ENCODE data around the gene ZMYM2.

Gene ZMYM2

GRCh38 chr13:20132052-20132634, 173.6 kb downstream of the ZMYM2 start:
- Histone ChIP-seq H3K4me3 (replicated peaks; ENCODE audit: low read depth, low read length) (no peak overlapping the region), H3K27me3 (replicated peaks; ENCODE audit: control insufficient read depth, insufficient read depth, low read length) (0 out of 2 replicates have a peak, but pooled peaks cover 1% of the 10 kb centered on the region), H3K36me3 (ENCODE audit: control insufficient read depth, insufficient read depth, low read length) (no peaks in the 10 kb centered on the region)
- TF ChIP-seq CTCF (IDR thresholded peaks at IDR 0.05; ENCODE audit: insufficient read depth, low read length, poor library complexity, severe bottlenecking) = no peak
- no peak for DNase-seq (ENCODE audit: extremely low read depth, insufficient read length)

GRCh38 chr13:20134732-20135131, 176.2 kb downstream of the ZMYM2 start:
- TF ChIP-seq CTCF (IDR thresholded peaks at IDR 0.05; ENCODE audit: insufficient read depth, low read length, poor library complexity, severe bottlenecking) = no peak
- no peak for DNase-seq (ENCODE audit: extremely low read depth, insufficient read length)
- Histone ChIP-seq H3K36me3 (ENCODE audit: control insufficient read depth, insufficient read depth, low read length) (no peaks in the 10 kb centered on the region), H3K4me3 (replicated peaks; ENCODE audit: low read depth, low read length) (no peak overlapping the region), H3K27me3 (replicated peaks; ENCODE audit: control insufficient read depth, insufficient read depth, low read length) (no peaks in the 10 kb centered on the region)

- DNase-seq (ENCODE audit: extremely low read depth, insufficient read length) = peak; percentile 51
- H3K4me3 ChIP-seq (replicated peaks; ENCODE audit: low read depth, low read length) = no peak overlapping the region
Measured at GRCh38 chr13:20136781-20137703, 178.5 kb downstream of the ZMYM2 start.

GRCh38 chr13:20137875-20138274, 179.3 kb downstream of the ZMYM2 start:
- no peaks in the 10 kb centered on the region for H3K36me3 ChIP-seq (ENCODE audit: control insufficient read depth, insufficient read depth, low read length)
- no peak for DNase-seq (ENCODE audit: extremely low read depth, insufficient read length)
- H3K4me3 ChIP-seq (replicated peaks; ENCODE audit: low read depth, low read length) = no peak overlapping the region
- no peak for TF ChIP-seq CTCF (IDR thresholded peaks at IDR 0.05; ENCODE audit: insufficient read depth, low read length, poor library complexity, severe bottlenecking)
- H3K27me3 ChIP-seq (replicated peaks; ENCODE audit: control insufficient read depth, insufficient read depth, low read length) = no peaks in the 10 kb centered on the region

More at GRCh38 chr13:20136781-20137703, 178.5 kb downstream of the ZMYM2 start:
- peak; percentile 81 for TF ChIP-seq CTCF (IDR thresholded peaks at IDR 0.05; ENCODE audit: insufficient read depth, low read length, poor library complexity, severe bottlenecking)
- Histone ChIP-seq H3K27me3 (replicated peaks; ENCODE audit: control insufficient read depth, insufficient read depth, low read length) (no peaks in the 10 kb centered on the region), H3K36me3 (ENCODE audit: control insufficient read depth, insufficient read depth, low read length) (no peaks in the 10 kb centered on the region)

- TF ChIP-seq CTCF (IDR thresholded peaks at IDR 0.05; ENCODE audit: insufficient read depth, low read length, poor library complexity, severe bottlenecking) = no peak
- Histone ChIP-seq H3K4me3 (replicated peaks; ENCODE audit: low read depth, low read length) (no peak overlapping the region), H3K27me3 (replicated peaks; ENCODE audit: control insufficient read depth, insufficient read depth, low read length) (no peaks in the 10 kb centered on the region), H3K36me3 (ENCODE audit: control insufficient read depth, insufficient read depth, low read length) (no peaks in the 10 kb centered on the region)
- DNase-seq (ENCODE audit: extremely low read depth, insufficient read length) = no peak
Measured at GRCh38 chr13:20140487-20140886, 182.0 kb downstream of the ZMYM2 start.
